ENCODE measurements around the gene RBPMS2.

Gene RBPMS2

GRCh38 chr15:64720188-64720587 is 55.2 kb downstream of the RBPMS2 start:
- no peak for DNase-seq (ENCODE audit: low read depth in 2 of 2)

DNA sequence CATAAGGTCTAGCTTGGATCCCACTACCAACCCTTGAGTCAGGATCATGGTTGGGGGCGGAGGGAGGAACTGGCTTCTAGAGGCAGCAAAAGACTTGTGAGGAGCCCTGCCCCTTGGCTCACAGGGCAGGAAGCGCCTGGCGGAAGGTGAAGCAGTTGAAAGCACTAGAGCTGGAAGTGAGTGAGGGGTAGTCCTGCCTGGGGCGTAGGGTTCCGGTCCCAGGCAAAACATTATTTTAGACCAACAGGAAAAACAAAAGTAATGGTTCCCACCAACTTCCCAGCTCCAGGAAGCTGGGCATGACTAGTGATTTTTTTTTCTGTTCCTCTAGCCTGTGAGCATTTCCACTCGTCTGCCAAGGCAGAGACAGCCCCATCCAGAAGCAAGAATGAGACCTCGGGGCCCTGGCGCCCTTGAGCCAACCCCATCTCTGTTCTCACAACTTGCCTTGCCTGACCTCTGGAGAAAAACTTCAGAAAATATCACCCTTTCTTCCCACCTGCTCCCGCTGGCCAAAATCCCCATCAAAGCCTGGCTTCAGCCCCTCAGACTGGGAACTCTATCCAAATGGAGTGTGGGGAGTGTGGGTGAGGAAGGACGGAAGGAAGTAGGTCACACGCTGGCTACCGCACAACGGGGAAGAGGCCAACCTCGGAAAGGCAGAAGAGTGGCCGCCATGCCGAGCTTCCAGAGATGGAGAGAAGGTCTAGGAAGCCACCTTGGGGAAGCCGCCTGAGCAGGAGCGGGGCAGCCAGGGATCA is 57.5 kb downstream of the RBPMS2 start:
- DNase-seq (ENCODE audit: low read depth in 2 of 2) = no peak

DNA sequence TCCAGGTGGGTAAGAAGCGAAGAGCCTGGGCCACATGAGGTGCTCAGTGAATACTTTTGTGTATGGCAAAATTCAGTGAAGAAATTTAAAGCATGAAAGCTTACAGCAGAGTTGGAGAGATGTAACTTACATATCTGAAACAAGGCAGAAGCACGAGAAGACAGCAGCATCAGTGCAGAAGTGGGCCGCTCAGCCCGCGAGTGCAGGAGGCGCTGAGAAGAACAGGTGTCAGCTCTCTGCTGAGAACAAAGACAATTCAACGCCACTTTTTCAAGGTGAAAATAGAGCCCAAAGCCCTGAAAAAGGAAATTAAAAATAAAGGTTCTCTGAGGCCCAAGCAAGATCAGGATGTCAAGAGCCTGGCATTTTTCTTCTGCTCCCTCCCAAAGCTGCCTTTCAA is 58.3 kb downstream of the RBPMS2 start:
- no peak for DNase-seq (ENCODE audit: low read depth in 2 of 2)

GRCh38 chr15:64716452-64716851 is 58.9 kb downstream of the RBPMS2 start:
- no peak for DNase-seq (ENCODE audit: low read depth in 2 of 2)

DNA sequence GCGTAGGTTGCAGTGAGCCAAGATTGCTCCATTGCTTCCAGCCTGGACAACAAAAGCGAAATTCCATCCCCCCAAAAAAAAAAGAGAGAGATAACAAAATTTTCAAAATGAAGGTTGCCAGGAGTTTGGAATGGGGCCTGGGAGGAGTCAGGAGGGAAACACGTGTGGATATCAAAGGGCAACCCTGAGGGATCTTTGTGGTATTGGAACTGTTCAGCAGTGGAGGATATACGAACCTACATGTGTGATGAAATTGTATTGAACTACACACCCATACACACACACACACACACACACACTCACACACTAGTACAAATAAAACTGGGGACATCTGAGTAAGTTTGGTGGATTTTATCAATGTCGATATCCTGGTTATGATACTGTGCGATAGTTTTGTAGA is 61.8 kb downstream of the RBPMS2 start:
- DNase-seq (ENCODE audit: low read depth in 2 of 2) = no peak

DNA sequence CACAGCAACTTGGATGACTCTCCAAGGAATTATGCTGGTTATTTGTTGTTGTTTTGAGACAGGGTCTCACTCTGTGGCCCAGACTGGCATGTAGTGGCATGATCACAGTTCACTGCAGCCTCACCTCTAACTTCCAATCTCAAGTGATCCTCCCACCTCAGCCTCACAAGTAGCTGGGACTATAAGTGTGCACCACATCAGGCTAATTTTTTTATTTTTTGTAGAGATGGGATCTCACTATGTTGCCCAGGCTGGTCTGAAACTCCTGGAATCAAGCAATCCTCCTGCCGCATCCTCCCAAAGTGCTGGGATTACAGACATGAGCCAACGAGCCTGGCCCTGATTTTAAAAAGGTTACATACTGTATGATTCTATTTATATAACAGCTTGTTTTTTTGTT is 63.0 kb downstream of the RBPMS2 start:
- DNase-seq (ENCODE audit: low read depth in 2 of 2) = no peak

- no peak for DNase-seq (ENCODE audit: low read depth in 2 of 2)
These were observed 64.5 kb downstream of the RBPMS2 start for GRCh38 chr15:64710676-64711428.

- DNase-seq (ENCODE audit: low read depth in 2 of 2) = no peak
These were observed 69.1 kb downstream of the RBPMS2 start for GRCh38 chr15:64706011-64706911.

GRCh38 chr15:64705006-64705405 is 70.4 kb downstream of the RBPMS2 start:
- no peak for DNase-seq (ENCODE audit: low read depth in 2 of 2)

- DNase-seq (ENCODE audit: low read depth in 2 of 2) = no peak
These were observed 71.8 kb downstream of the RBPMS2 start for GRCh38 chr15:64703632-64703959.

GRCh38 chr15:64702816-64703631 is 72.4 kb downstream of the RBPMS2 start:
- DNase-seq (ENCODE audit: low read depth in 2 of 2) = peak; percentile 96

DNA sequence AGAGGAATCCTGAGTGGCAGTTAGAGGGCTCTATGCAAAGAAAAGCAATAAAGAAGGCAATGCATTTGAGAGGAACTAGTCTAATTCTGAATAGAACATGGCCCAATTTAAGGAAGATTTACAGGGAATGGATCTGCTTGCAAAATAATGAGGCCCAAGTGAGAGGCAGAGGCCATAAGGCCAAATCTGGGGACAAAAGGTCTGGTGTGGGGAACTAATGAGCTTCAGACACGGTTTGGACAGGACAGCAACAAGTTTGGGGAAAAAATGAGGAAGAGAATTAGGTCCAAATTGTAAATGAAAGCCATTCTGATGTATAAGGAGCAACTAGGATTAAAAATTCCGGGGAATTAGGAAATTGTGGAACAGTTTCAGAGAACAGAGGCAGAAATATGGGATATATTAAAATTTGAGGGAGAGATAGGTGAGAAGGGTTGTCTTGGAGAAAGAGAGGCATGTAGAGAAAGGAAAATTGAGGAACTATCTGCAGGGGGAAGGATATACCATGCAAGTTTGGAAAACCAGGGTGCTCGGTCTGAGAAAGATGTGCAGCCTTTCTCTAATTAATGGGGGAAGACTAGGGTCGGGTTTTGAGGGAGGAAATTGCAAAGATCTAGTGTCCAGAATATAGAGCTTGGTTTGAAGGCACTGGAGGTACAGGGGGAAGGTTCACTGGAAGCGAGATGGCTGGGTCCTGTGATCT is 73.8 kb downstream of the RBPMS2 start:
- no peak for DNase-seq (ENCODE audit: low read depth in 2 of 2)

GRCh38 chr15:64701051-64701450 is 74.3 kb downstream of the RBPMS2 start:
- no peak for DNase-seq (ENCODE audit: low read depth in 2 of 2)

GRCh38 chr15:64699751-64700388 is 75.5 kb downstream of the RBPMS2 start:
- no peak for DNase-seq (ENCODE audit: low read depth in 2 of 2)

GRCh38 chr15:64698823-64699222 is 76.6 kb downstream of the RBPMS2 start:
- no peak for DNase-seq (ENCODE audit: low read depth in 2 of 2)

DNA sequence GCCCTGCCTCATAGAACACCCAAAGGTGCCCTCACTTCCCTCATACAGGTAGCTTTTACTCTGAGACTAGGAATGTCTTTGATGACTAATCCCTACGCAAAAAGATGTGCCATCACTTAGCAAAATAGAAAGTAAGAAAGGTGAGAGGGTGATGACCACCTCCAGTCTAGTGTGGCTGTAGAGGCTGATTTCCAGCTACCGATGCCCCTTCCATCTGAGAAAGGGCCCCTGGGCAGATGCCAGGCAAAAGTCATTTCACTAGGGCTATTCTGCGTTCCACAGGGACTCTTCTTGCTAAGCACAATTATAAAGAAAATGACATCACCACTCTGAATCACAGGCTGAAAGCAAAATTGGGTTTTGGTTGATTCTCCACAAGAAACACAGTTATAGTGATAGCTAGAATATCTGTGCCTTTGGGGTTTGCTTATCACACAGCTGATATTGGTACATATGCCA is 77.4 kb downstream of the RBPMS2 start:
- peak in 1 of 2 donors; percentile 40 for DNase-seq (ENCODE audit: low read depth in 2 of 2)

DNA sequence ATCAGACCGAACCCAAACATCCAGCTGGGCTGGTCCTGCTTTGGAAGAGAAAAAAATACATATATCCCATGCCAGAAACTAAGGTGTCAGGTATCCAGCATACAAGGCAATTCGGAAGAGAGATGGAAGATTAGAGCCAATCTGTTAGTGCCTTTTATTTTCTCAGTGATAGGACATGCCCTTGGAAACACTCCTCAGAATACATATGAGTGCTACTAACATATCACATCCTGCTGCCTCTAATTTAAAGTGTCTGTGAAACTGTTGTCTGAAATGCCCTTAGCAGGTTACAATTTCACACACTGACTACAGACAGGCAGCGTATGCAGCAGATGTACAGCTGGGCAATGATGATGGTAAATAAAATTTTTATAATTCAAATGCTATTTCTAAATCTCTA is 78.9 kb downstream of the RBPMS2 start:
- no peak for DNase-seq (ENCODE audit: low read depth in 2 of 2)

DNA sequence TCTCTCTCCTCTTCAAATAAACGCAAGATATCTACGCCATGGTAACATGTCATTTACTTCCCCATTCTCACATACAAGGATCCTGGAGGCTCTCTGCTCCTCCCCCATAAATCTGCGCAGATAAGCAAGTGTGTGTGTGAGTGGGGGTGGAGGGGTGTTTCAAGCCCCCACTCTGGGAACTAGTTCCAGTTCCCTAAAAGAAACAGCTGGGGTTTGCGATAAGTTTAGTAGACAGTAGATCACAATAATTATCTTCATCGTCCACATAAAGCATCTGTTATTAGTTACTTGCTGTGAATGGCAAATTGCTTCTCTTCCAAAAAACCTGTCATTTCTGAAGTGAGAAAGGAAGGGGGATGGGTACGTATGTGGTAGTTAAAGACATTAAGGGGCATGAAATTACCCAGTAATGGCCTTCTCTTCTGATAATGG is 79.8 kb downstream of the RBPMS2 start:
- no peak for DNase-seq (ENCODE audit: low read depth in 2 of 2)

GRCh38 chr15:64694816-64695215 is 80.6 kb downstream of the RBPMS2 start:
- DNase-seq (ENCODE audit: low read depth in 2 of 2) = no peak

DNA sequence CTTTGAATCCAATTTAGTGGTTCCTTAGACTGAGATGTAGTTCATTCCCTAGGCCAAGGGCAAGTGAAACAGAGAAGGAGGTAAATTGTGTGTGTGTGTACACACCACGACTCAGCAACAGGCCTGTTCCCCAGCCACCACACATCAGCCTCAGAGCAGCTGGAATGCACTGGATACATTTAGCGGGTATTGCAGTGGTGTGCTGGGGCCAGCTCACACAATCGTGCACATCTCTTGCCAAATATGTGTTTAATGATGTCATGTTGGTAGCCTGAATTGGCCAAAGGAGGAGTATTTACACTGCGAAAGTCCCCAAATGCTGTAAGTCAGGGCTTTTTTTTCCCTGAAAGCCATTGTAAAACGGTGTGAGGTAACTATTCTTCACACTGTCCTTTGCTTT is 82.3 kb downstream of the RBPMS2 start:
- no peak for DNase-seq (ENCODE audit: low read depth in 2 of 2)
